GM12878 (cell line): Measurements from ENCODE around the gene TTC33. TPM values are rescaled to one million over a fixed set of nuclear protein-coding genes. Genes with fewer than 3 reads are reported as not detected.

Source experiments
- ATAC-seq: fragments of 200-7000 bp; cut with Tn5 transposase; 3 replicates; pipeline ENCODE4 v1.9.1; 2020; ENCODE audit warnings: mild to moderate bottlenecking, moderate library complexity
- BruUV-seq: library from RNA; stranded (reverse); fragments of 400-500 nt; replicated peaks from 2 replicates; lab custom pipeline; 2021; lab: Mats Ljungman, UMichigan
- CTCF ChIA-PET: fragments of 300-600 bp; sonication (Branson Sonifier 250); formaldehyde crosslinking; extraction: SDS; loops from one replicate; lab custom pipeline; 2021; ENCODE audit warnings: inconsistent platforms; lab: Yijun Ruan, JAX
- POLR2A ChIA-PET: fragments of 350-600 bp; formaldehyde crosslinking; extraction: SDS; loops from one replicate; lab custom pipeline; 2021; ENCODE audit warnings: inconsistent platforms; lab: Charles Lee
- RAD21 ChIA-PET: fragments of 300-600 bp; sonication (Branson Sonifier 250); formaldehyde crosslinking; loops from one replicate; lab custom pipeline; 2023; ENCODE audit warnings: antibody characterized with exemption; ENCODE audit not compliant: unreplicated experiment; lab: Charles Lee
- SMC1A ChIA-PET: fragments of 300-600 bp; sonication (Branson Sonifier 250); formaldehyde crosslinking; loops from one replicate; lab custom pipeline; 2023; ENCODE audit not compliant: unreplicated experiment, uncharacterized antibody; lab: Charles Lee
- DNase-seq: peaks from one replicate; pipeline ENCODE4 v3.0.0-alpha.2; 2011; ENCODE audit warnings: low read depth, low spot score
- FAIRE-seq: peaks from 3 replicates; lab custom pipeline; 2011; peaks lifted over from hg19 to GRCh38; lab: Jason Lieb, UNC
- H2AFZ ChIP-seq: 2 replicates; pipeline ENCODE4 v1.6.0; 2011; ENCODE audit warnings: low read depth, low read length, control low read depth; ENCODE audit not compliant: control insufficient read depth
- H3K27ac ChIP-seq: 2 replicates; pipeline ENCODE4 v1.5.1; 2011; ENCODE audit warnings: control low read depth; ENCODE audit not compliant: control insufficient read depth, insufficient read depth
- H3K27me3 ChIP-seq, 2 experiments: replicated peaks in 1 of 2; 2 replicates each; pipeline versions ENCODE4 v1.6.0 to v1.6.1; 2011; ENCODE audit warnings: low read length in 1 of 2; ENCODE audit not compliant: control insufficient read depth in 2 of 2, insufficient read depth in 2 of 2
- H3K36me3 ChIP-seq, 2 experiments: 2 replicates each; pipeline ENCODE4 v1.5.1; 2011; ENCODE audit warnings: low read length in 1 of 2; ENCODE audit not compliant: control insufficient read depth in 2 of 2, insufficient read depth in 2 of 2
- H3K4me1 ChIP-seq: 2 replicates; pipeline ENCODE4 v1.6.1; 2011; ENCODE audit warnings: mild to moderate bottlenecking, low read length, moderate library complexity, mixed read lengths; ENCODE audit not compliant: control insufficient read depth, insufficient read depth
- H3K4me2 ChIP-seq: 2 replicates; pipeline ENCODE4 v1.6.0; 2011; ENCODE audit warnings: control low read depth; ENCODE audit not compliant: control insufficient read depth, insufficient read depth
- H3K4me3 ChIP-seq: fragments of 200-600 bp; sonication (generic); 2 replicates; pipeline ENCODE4 v1.5.1; 2016
- H3K79me2 ChIP-seq: 2 replicates; pipeline ENCODE4 v1.6.0; 2011; ENCODE audit warnings: low read length; ENCODE audit not compliant: control insufficient read depth, insufficient read depth
- H3K9ac ChIP-seq: 2 replicates; pipeline ENCODE4 v1.8.0; 2011; ENCODE audit warnings: low read length, control low read depth, mixed read lengths; ENCODE audit not compliant: control insufficient read depth, insufficient read depth
- H3K9me3 ChIP-seq: replicated peaks from 3 replicates; pipeline ENCODE4 v1.5.1; 2011; ENCODE audit warnings: mild to moderate bottlenecking, low read length; ENCODE audit not compliant: control insufficient read depth, insufficient read depth
- H4K20me1 ChIP-seq: 2 replicates; pipeline ENCODE4 v1.6.0; 2011; ENCODE audit not compliant: control insufficient read depth, insufficient read depth
- FOXM1 ChIP-seq: IDR thresholded peaks from 2 replicates; pipeline ENCODE4 v1.6.1; 2012; ENCODE audit warnings: low read depth, mild to moderate bottlenecking, inconsistent platforms, low read length, moderate library complexity
- MYC ChIP-seq: IDR thresholded peaks from 2 replicates; pipeline ENCODE4 v1.6.1; 2011; ENCODE audit warnings: mild to moderate bottlenecking, low read length, moderate library complexity, inconsistent platforms; ENCODE audit not compliant: insufficient read depth, insufficient replicate concordance, insufficient read length, severe bottlenecking
- RELA ChIP-seq: fragments of 450-650 bp; IDR thresholded peaks from 2 replicates; pipeline ENCODE4 v1.8.0; 2014; ENCODE audit warnings: borderline replicate concordance; ENCODE audit not compliant: partially characterized antibody
- SUPT20H ChIP-seq: IDR thresholded peaks from 2 replicates; pipeline ENCODE4 v1.6.1; 2011; ENCODE audit warnings: low read depth, mild to moderate bottlenecking, low read length, moderate library complexity, borderline replicate concordance; ENCODE audit not compliant: control insufficient read depth
- ZNF622 ChIP-seq: fragments of 450-650 bp; IDR thresholded peaks from 2 replicates; pipeline ENCODE4 v1.6.1; 2017; ENCODE audit warnings: mild to moderate bottlenecking, inconsistent platforms
- WGBS: methylation state at CpG from one replicate; pipeline ENCODE4 v1.1.6; 2016; ENCODE audit warnings: low lambda C conversion rate; ENCODE audit not compliant: insufficient replicate concordance, insufficient coverage; ENCODE audit errors: missing lambda C conversion rate; 5-methylcytosine and 5-hydroxymethylcytosine counted together
- in situ Hi-C: fragments of 300-500 bp; cut with MboI; formaldehyde crosslinking; loops from 9 replicates; pipeline ENCODE4 v1.14.3; 2018; ENCODE audit warnings: mixed read lengths
- intact Hi-C: fragments of 100-400 bp; cut with micrococcal nuclease; formaldehyde crosslinking; loops from one replicate; pipeline ENCODE4 v1.14.2; 2022; ENCODE audit not compliant: unreplicated experiment
- polyA plus RNA-seq, 11 experiments: library from polyadenylated mRNA; depleted of rRNA in 4 of 11; unstranded in 6 of 11; stranded (reverse) in 5 of 11; fragments of >200 nt; fragmentation: Nextera tagmentation in 4 of 11; fragmentation: Illumina TruSeq in 1 of 11; extraction: Ambion mirVana in 4 of 11; extraction: Trizol in 1 of 11; gene quantifications; 1 replicate in 1 of 11; 2 replicates in 10 of 11; pipeline versions ENCODE4 v1.2.1 to v1.2.3, GENCODE V29; 2011 to 2016; ENCODE audit warnings: inconsistent platforms in 2 of 11, missing spikeins in 2 of 11, low read depth in 1 of 11
- total RNA-seq, 4 experiments: library from RNA; depleted of rRNA in 3 of 4; stranded (reverse); fragments of >200 nt in 3 of 4; fragmentation: Illumina TruSeq in 1 of 4; extraction: Trizol in 1 of 4; gene quantifications; 2 replicates each; pipeline versions ENCODE4 v1.2.1 to v1.2.3, GENCODE V29; 2013 to 2021
- TF ChIP-seq, protein P1 (sequence below): fragments of 450-650 bp; IDR thresholded peaks from 2 replicates; pipeline ENCODE4 v1.6.1; 2016; ENCODE audit warnings: mild to moderate bottlenecking, moderate library complexity, borderline replicate concordance
- TF ChIP-seq, protein P2 (sequence below): fragments of 450-650 bp; IDR thresholded peaks from 2 replicates; pipeline ENCODE4 v1.6.1; 2017; ENCODE audit warnings: mild to moderate bottlenecking, low read depth, inconsistent platforms; ENCODE audit not compliant: poor library complexity, severe bottlenecking
- TF ChIP-seq, protein P3 (sequence below), 3 experiments: IDR thresholded peaks in 2 of 3; conservative IDR thresholded peaks in 1 of 3; 2 replicates each; pipeline ENCODE4 v1.5.1; 2011; ENCODE audit warnings: low read depth in 3 of 3, low read length in 3 of 3, mild to moderate bottlenecking in 3 of 3, control low read depth in 2 of 3, moderate library complexity in 2 of 3, inconsistent platforms in 1 of 3, mixed read lengths in 1 of 3; ENCODE audit not compliant: control insufficient read depth in 2 of 3, insufficient read depth in 1 of 3; ENCODE audit errors: extremely low read depth in 1 of 3
- TF ChIP-seq, protein P4 (sequence below): fragments of 450-650 bp; IDR thresholded peaks from 2 replicates; pipeline ENCODE4 v1.6.1; 2017; ENCODE audit warnings: low read depth, mild to moderate bottlenecking, moderate library complexity
- TF ChIP-seq, protein P5 (sequence below): fragments of 450-650 bp; IDR thresholded peaks from 2 replicates; pipeline ENCODE4 v1.6.1; 2014; ENCODE audit warnings: mild to moderate bottlenecking

TTC33 gene
- total and polyA plus RNA-seq, 10 of the 15 experiments (the other 5 are each of a cell fraction or from before 2014, with no cell fraction given): 7.9 to 22.3 (median 14.6) TPM

DNA sequence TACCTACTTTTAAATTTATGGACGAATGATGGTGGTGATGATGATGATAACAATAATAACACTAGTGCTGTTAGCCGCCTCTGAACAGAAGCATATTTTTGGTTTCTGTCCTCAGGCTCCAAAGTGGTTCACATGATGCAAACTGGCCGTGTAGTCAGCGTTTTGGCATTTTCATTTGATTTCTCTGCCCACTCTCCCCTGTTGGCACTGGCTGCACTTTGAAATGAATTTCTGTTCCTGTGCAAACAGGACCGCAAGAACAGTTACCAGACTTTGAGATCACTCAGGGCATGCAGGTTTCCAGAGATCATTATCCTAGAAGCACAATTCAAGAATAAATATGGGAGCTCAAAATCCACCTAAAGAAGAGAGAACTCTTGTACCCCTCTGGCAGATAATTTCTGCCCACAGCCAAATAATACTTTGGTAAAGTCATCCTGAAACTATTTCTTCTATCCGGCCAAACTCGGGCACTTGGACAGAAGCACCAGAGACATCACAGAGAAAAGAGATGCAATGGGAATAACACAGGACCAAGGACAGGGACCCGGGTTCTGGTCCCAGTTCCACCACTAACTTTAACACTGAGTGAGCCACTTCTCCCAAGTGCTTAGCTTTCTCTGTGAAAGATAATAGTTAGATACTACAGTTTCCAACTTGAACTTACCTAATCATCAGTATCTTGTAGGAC, 277.8 kb downstream of the TTC33 start:
- H2AFZ ChIP-seq: no peak overlapping the region
- intact Hi-C loops (no loop called here), in situ Hi-C loops (no loop called here)
- SMC1A ChIA-PET: interaction anchor here (1.1 to 4.7 kb wide), 2 partner anchors 13 to 15 kb away, joined by 3 to 23 read pairs; no protein-coding TSS in a partner anchor
- ATAC-seq (no peak), FAIRE-seq (no peak), DNase-seq (no peak)
- RAD21 ChIA-PET: no interaction called here
- no peak overlapping the region for H3K9ac ChIP-seq
- BruUV-seq: no TSS peak
- no peaks in the 10 kb centered on the region for H3K36me3 ChIP-seq
- H3K4me1 ChIP-seq: no peaks in the 10 kb centered on the region
- no peaks in the 10 kb centered on the region for H4K20me1 ChIP-seq
- H3K27me3 ChIP-seq: no peaks in the 10 kb centered on the region
- H3K4me2 ChIP-seq: no peak overlapping the region
- POLR2A ChIA-PET: no interaction called here
- WGBS: 57% methylated on average over 8 of the region's 8 CpGs
- H3K9me3 ChIP-seq: no peaks in the 10 kb centered on the region; the same call in 2 of the 3 replicates
- no peak overlapping the region for H3K4me3 ChIP-seq
- H3K79me2 ChIP-seq: no peaks in the 10 kb centered on the region
- H3K27ac ChIP-seq: no peak overlapping the region
- CTCF ChIA-PET: interaction anchor here (1.6 to 2.1 kb wide), 2 partner anchors 11 to 41 kb away, joined by 3 to 8 read pairs; no protein-coding TSS in a partner anchor
- no peak for TF ChIP-seq MYC
- no peak for TF ChIP-seq FOXM1
- TF ChIP-seq, protein P1, sequence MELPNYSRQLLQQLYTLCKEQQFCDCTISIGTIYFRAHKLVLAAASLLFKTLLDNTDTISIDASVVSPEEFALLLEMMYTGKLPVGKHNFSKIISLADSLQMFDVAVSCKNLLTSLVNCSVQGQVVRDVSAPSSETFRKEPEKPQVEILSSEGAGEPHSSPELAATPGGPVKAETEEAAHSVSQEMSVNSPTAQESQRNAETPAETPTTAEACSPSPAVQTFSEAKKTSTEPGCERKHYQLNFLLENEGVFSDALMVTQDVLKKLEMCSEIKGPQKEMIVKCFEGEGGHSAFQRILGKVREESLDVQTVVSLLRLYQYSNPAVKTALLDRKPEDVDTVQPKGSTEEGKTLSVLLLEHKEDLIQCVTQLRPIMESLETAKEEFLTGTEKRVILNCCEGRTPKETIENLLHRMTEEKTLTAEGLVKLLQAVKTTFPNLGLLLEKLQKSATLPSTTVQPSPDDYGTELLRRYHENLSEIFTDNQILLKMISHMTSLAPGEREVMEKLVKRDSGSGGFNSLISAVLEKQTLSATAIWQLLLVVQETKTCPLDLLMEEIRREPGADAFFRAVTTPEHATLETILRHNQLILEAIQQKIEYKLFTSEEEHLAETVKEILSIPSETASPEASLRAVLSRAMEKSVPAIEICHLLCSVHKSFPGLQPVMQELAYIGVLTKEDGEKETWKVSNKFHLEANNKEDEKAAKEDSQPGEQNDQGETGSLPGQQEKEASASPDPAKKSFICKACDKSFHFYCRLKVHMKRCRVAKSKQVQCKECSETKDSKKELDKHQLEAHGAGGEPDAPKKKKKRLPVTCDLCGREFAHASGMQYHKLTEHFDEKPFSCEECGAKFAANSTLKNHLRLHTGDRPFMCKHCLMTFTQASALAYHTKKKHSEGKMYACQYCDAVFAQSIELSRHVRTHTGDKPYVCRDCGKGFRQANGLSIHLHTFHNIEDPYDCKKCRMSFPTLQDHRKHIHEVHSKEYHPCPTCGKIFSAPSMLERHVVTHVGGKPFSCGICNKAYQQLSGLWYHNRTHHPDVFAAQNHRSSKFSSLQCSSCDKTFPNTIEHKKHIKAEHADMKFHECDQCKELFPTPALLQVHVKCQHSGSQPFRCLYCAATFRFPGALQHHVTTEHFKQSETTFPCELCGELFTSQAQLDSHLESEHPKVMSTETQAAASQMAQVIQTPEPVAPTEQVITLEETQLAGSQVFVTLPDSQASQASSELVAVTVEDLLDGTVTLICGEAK: no peak
- TF ChIP-seq ZNF622: no peak
- TF ChIP-seq, protein P2, sequence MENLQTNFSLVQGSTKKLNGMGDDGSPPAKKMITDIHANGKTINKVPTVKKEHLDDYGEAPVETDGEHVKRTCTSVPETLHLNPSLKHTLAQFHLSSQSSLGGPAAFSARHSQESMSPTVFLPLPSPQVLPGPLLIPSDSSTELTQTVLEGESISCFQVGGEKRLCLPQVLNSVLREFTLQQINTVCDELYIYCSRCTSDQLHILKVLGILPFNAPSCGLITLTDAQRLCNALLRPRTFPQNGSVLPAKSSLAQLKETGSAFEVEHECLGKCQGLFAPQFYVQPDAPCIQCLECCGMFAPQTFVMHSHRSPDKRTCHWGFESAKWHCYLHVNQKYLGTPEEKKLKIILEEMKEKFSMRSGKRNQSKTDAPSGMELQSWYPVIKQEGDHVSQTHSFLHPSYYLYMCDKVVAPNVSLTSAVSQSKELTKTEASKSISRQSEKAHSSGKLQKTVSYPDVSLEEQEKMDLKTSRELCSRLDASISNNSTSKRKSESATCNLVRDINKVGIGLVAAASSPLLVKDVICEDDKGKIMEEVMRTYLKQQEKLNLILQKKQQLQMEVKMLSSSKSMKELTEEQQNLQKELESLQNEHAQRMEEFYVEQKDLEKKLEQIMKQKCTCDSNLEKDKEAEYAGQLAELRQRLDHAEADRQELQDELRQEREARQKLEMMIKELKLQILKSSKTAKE: no peak
- TF ChIP-seq, protein P3, sequence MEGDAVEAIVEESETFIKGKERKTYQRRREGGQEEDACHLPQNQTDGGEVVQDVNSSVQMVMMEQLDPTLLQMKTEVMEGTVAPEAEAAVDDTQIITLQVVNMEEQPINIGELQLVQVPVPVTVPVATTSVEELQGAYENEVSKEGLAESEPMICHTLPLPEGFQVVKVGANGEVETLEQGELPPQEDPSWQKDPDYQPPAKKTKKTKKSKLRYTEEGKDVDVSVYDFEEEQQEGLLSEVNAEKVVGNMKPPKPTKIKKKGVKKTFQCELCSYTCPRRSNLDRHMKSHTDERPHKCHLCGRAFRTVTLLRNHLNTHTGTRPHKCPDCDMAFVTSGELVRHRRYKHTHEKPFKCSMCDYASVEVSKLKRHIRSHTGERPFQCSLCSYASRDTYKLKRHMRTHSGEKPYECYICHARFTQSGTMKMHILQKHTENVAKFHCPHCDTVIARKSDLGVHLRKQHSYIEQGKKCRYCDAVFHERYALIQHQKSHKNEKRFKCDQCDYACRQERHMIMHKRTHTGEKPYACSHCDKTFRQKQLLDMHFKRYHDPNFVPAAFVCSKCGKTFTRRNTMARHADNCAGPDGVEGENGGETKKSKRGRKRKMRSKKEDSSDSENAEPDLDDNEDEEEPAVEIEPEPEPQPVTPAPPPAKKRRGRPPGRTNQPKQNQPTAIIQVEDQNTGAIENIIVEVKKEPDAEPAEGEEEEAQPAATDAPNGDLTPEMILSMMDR (IDR thresholded peaks at IDR 0.05 in 2 of 3, conservative IDR thresholded peaks at IDR 0.05 in 1 of 3; ENCODE audit: control insufficient read depth in 2 of 3, extremely low read depth in 1 of 3, insufficient read depth in 1 of 3, low read depth in 3 of 3, low read length in 3 of 3): no peak
- no peak for TF ChIP-seq SUPT20H
- TF ChIP-seq, protein P4, sequence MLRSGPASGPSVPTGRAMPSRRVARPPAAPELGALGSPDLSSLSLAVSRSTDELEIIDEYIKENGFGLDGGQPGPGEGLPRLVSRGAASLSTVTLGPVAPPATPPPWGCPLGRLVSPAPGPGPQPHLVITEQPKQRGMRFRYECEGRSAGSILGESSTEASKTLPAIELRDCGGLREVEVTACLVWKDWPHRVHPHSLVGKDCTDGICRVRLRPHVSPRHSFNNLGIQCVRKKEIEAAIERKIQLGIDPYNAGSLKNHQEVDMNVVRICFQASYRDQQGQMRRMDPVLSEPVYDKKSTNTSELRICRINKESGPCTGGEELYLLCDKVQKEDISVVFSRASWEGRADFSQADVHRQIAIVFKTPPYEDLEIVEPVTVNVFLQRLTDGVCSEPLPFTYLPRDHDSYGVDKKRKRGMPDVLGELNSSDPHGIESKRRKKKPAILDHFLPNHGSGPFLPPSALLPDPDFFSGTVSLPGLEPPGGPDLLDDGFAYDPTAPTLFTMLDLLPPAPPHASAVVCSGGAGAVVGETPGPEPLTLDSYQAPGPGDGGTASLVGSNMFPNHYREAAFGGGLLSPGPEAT: no peak
- no peak for TF ChIP-seq RELA
- TF ChIP-seq, protein P5, sequence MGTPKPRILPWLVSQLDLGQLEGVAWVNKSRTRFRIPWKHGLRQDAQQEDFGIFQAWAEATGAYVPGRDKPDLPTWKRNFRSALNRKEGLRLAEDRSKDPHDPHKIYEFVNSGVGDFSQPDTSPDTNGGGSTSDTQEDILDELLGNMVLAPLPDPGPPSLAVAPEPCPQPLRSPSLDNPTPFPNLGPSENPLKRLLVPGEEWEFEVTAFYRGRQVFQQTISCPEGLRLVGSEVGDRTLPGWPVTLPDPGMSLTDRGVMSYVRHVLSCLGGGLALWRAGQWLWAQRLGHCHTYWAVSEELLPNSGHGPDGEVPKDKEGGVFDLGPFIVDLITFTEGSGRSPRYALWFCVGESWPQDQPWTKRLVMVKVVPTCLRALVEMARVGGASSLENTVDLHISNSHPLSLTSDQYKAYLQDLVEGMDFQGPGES: no peak
